VCaP (cell line): ENCODE measurements around the gene PCSK5.
A peak's percentile ranks its signal among the peaks of the same experiment; 100 is the strongest.

Source experiments
- H3K27ac ChIP-seq: fragments of 450-650 bp; 2 replicates; pipeline ENCODE4 v1.5.1; 2017
- CTCF ChIP-seq: fragments of 450-650 bp; conservative IDR thresholded peaks from 2 replicates; pipeline ENCODE4 v1.5.1; 2017; ENCODE audit warnings: mild to moderate bottlenecking, moderate library complexity

PCSK5 gene

GRCh38 chr9:76034049-76034448 lies 143.6 kb downstream of the PCSK5 start:
- TF ChIP-seq CTCF: no peak
- H3K27ac ChIP-seq: no peak overlapping the region

- no peak for TF ChIP-seq CTCF
- H3K27ac ChIP-seq: no peak overlapping the region
These were observed 146.3 kb downstream of the PCSK5 start for GRCh38 chr9:76036762-76037161.

- H3K27ac ChIP-seq: no peak overlapping the region
- no peak for TF ChIP-seq CTCF
These were observed 147.2 kb downstream of the PCSK5 start for GRCh38 chr9:76037587-76038225.

- TF ChIP-seq CTCF: no peak
These were observed 148.0 kb downstream of the PCSK5 start for GRCh38 chr9:76038431-76038830.

GRCh38 chr9:76044266-76044819 lies 153.9 kb downstream of the PCSK5 start:
- no peak for TF ChIP-seq CTCF
- no peak overlapping the region for H3K27ac ChIP-seq

More at GRCh38 chr9:76038431-76038830, 148.0 kb downstream of the PCSK5 start:
- no peak overlapping the region for H3K27ac ChIP-seq

- H3K27ac ChIP-seq: no peak overlapping the region
- TF ChIP-seq CTCF: no peak
These were observed 154.7 kb downstream of the PCSK5 start for GRCh38 chr9:76045221-76045620.

GRCh38 chr9:76049341-76049740 lies 158.9 kb downstream of the PCSK5 start:
- TF ChIP-seq CTCF: no peak
- peak overlapping the region; percentile 68 for H3K27ac ChIP-seq
